ENCODE results near the gene MAPK12. TPM values are rescaled to one million over a fixed set of nuclear protein-coding genes. Genes with fewer than 3 reads are reported as not detected.

The MAPK12 gene
- total RNA-seq, 2 experiments from 2014 or later: 1.2 to 1.3 TPM

DNA sequence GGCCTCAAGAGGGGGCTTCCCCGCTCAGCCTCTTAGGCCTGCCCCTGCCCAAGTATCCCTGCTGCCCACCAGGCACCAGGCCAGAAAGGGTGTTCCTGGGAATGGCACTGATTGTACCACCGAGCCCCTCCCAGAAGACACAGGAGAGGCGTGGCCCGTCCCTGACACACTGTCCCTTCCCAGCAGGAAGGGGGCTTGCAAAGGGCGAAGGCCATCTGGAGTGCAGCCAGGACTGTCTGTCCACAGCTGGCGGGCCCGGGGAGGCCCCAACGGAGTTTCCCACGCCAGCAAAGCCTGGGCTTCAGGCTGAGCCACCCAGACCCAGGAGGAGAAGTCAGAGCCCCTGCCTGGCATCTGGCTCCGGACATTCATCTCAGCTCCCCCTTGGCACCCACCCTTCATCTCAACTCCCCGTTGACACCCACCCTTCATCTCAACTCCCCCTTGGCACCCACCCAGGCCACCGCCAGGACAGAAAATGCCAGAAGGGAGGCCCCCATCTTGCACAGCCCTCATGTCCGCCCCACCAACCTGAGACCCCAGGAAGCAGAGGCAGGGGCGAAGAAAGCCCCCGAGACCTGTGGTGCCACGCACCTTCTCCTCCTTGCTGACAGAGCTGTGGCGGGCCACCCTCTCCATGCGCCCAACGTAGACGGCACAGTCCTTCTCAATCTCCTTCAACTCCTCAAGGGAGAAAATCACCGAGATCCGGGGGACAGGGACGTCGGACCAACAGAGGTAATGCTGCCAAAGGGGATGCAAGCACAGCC lies 36.1 kb downstream of the MAPK12 start:
- no peak overlapping the region for H3K27ac Mint-ChIP-seq
- no peaks in the 10 kb centered on the region for H3K9me3 Mint-ChIP-seq
- DNase-seq (peak in 1 of 14 experiments; percentile 21), ATAC-seq (ENCODE audit: poor library complexity) (no peak)
- H3K36me3 ChIP-seq (ENCODE audit: insufficient read depth, low read length): peaks cover 75% of the 10 kb centered on the region
- H3K4me1 Mint-ChIP-seq (ENCODE audit: low read depth): peaks cover 4% of the 10 kb centered on the region
- peaks cover 72% of the 10 kb centered on the region for H3K36me3 Mint-ChIP-seq (ENCODE audit: low read depth)
- H3K4me3 ChIP-seq (ENCODE audit: low read length): no peak overlapping the region
- no peaks in the 10 kb centered on the region for H3K27me3 Mint-ChIP-seq
- intact Hi-C loops (cut with DNase I, micrococcal nuclease): no loop called here
- CTCF ChIA-PET: no interaction called here
- H3K27ac ChIP-seq (ENCODE audit: low read depth in 1 of 2, low read length in 2 of 2): no peak overlapping the region
- H3K4me1 ChIP-seq (ENCODE audit: insufficient read depth, low read length): no peaks in the 10 kb centered on the region
- no peak overlapping the region for H3K4me3 Mint-ChIP-seq
- TF ChIP-seq, protein P1, sequence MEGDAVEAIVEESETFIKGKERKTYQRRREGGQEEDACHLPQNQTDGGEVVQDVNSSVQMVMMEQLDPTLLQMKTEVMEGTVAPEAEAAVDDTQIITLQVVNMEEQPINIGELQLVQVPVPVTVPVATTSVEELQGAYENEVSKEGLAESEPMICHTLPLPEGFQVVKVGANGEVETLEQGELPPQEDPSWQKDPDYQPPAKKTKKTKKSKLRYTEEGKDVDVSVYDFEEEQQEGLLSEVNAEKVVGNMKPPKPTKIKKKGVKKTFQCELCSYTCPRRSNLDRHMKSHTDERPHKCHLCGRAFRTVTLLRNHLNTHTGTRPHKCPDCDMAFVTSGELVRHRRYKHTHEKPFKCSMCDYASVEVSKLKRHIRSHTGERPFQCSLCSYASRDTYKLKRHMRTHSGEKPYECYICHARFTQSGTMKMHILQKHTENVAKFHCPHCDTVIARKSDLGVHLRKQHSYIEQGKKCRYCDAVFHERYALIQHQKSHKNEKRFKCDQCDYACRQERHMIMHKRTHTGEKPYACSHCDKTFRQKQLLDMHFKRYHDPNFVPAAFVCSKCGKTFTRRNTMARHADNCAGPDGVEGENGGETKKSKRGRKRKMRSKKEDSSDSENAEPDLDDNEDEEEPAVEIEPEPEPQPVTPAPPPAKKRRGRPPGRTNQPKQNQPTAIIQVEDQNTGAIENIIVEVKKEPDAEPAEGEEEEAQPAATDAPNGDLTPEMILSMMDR (IDR thresholded peaks at IDR 0.05): no peak
- no peaks in the 10 kb centered on the region for H3K27me3 ChIP-seq (ENCODE audit: control insufficient read depth in 1 of 2, insufficient read depth in 2 of 2, low read length in 2 of 2)
- H3K9me3 ChIP-seq (ENCODE audit: control insufficient read depth in 1 of 2, insufficient read depth in 1 of 2, low read length in 2 of 2): no peaks in the 10 kb centered on the region
- POLR2A ChIA-PET: no interaction called here

DNA sequence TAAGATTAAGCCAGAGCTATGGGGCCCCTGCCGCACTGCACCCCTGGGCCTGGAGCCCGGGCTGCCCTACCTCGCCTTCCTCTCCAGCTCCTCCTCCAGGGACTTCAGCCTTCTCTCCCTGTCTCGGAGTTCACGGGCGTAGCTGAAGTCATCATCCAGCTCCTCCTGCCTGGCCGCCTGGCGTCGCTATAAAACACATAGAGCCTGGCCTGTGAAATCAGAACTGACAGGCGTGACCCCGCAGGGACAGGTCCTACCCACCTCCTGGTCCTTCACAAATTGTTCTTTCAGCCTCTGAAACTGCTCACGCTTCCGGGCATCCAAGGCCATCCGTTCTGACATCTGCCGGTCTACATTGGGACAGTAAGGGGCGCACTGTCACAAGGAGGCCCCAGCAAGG lies 37.4 kb downstream of the MAPK12 start:
- intact Hi-C loops (cut with DNase I, micrococcal nuclease): no loop called here
- H3K9me3 ChIP-seq (ENCODE audit: control insufficient read depth in 1 of 2, insufficient read depth in 1 of 2, low read length in 2 of 2): no peaks in the 10 kb centered on the region
- H3K4me3 ChIP-seq (ENCODE audit: low read length): no peak overlapping the region
- TF ChIP-seq, protein P1 (IDR thresholded peaks at IDR 0.05): no peak
- H3K27ac ChIP-seq (ENCODE audit: low read depth in 1 of 2, low read length in 2 of 2): no peak overlapping the region
- H3K27ac Mint-ChIP-seq: no peak overlapping the region
- no peaks in the 10 kb centered on the region for H3K27me3 ChIP-seq (ENCODE audit: control insufficient read depth in 1 of 2, insufficient read depth in 2 of 2, low read length in 2 of 2)
- ChIA-PET CTCF (no interaction called here), POLR2A (no interaction called here)
- H3K9me3 Mint-ChIP-seq: no peaks in the 10 kb centered on the region
- H3K36me3 ChIP-seq (ENCODE audit: insufficient read depth, low read length): peaks cover 74% of the 10 kb centered on the region
- ATAC-seq (ENCODE audit: poor library complexity): no peak
- no peaks in the 10 kb centered on the region for H3K27me3 Mint-ChIP-seq
- no peak for DNase-seq
- H3K4me3 Mint-ChIP-seq: no peak overlapping the region
- H3K36me3 Mint-ChIP-seq (ENCODE audit: low read depth): peaks cover 72% of the 10 kb centered on the region
- no peaks in the 10 kb centered on the region for H3K4me1 Mint-ChIP-seq (ENCODE audit: low read depth)
- no peaks in the 10 kb centered on the region for H3K4me1 ChIP-seq (ENCODE audit: insufficient read depth, low read length)

DNA sequence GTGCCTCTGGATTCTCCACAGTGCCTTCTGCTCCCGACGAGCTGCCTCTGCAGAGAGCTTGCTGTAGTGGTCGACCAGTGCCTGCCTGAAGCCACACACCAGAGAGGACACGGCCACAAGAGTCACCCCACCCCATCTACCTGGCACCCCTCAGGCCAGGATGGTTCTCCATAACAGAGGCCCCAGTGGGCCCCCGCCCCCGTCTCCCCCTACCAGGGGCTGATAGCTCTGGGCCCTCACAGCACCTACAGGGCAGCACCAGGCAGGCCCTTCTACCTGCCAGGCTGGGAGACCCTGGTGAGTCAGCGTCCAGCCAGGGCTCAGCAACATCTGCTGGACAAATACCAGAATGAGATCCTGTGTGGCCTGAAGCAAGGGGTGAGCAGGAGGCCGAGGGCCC lies 39.0 kb downstream of the MAPK12 start:
- Histone ChIP-seq H3K4me1 (ENCODE audit: insufficient read depth, low read length) (no peaks in the 10 kb centered on the region), H3K4me3 (ENCODE audit: low read length) (no peak overlapping the region), H3K27ac (ENCODE audit: low read depth in 1 of 2, low read length in 2 of 2) (no peak overlapping the region), H3K27me3 (ENCODE audit: control insufficient read depth in 1 of 2, insufficient read depth in 2 of 2, low read length in 2 of 2) (no peaks in the 10 kb centered on the region), H3K9me3 (ENCODE audit: control insufficient read depth in 1 of 2, insufficient read depth in 1 of 2, low read length in 2 of 2) (no peaks in the 10 kb centered on the region), H3K36me3 (ENCODE audit: insufficient read depth, low read length) (peaks cover 74% of the 10 kb centered on the region)
- intact Hi-C loops (cut with DNase I, micrococcal nuclease): no loop called here
- ChIA-PET CTCF (no interaction called here), POLR2A (no interaction called here)
- H3K36me3 Mint-ChIP-seq (ENCODE audit: low read depth): peaks cover 77% of the 10 kb centered on the region
- DNase-seq: no peak
- H3K4me3 Mint-ChIP-seq: no peak overlapping the region
- no peak overlapping the region for H3K27ac Mint-ChIP-seq
- no peak for ATAC-seq (ENCODE audit: poor library complexity)
- H3K4me1 Mint-ChIP-seq (ENCODE audit: low read depth): no peaks in the 10 kb centered on the region
- no peaks in the 10 kb centered on the region for H3K9me3 Mint-ChIP-seq
- TF ChIP-seq, protein P1 (IDR thresholded peaks at IDR 0.05): no peak
- H3K27me3 Mint-ChIP-seq: no peaks in the 10 kb centered on the region
